GM08714 (cell line): ENCODE data around the gene P2RY6.
"Not testable (repeated sequence)": the region's sequence is repeated elsewhere in the genome, so short reads cannot be mapped to it uniquely, and the experiment has no call there.

Experiments
- H3K4me3 ChIP-seq: fragments of 200-500 bp; sonication (Bioruptor generic); 2 replicates; pipeline ENCODE4 v1.5.1; 2014; ENCODE audit warnings: mild to moderate bottlenecking, low read length, inconsistent platforms
- ZNF274 ChIP-seq: IDR thresholded peaks from 2 replicates; pipeline ENCODE4 v1.6.1; 2012; ENCODE audit warnings: mild to moderate bottlenecking, low read depth, low read length

Gene P2RY6

DNA sequence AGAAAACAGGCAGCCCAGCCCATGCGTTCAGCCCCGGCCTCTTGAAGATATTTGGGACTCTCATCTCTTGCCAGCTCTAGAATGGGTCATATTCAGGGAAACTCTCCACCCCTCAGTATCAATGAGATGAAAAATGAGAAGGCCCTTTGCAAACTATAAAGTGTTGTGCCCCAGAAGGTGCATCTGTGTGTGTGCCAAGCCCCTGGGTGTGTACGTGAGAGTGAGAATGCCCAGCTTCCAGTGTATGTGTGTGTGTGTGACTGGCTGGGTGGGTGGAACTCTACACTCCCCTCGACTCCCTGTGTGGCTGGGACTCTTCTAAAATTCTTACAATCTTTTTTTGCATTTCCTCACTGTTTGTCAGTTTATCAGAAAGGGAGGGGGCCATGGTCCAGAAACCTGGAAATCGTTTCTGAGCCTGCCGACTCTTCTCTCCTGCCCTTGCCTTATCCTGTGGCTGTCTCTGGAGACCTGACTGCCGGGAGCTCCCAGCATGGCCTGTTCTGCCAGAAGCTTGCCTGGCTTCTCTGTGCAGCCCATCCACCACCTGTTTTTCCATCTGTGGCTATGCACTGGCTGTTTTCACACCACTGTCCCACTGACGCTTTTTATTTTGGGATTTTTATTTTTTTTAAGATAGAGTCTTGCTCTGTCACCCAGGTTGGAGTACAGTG is 1.2 kb downstream of the P2RY6 start:
- TF ChIP-seq ZNF274, result no peak
- no peak overlapping the region for H3K4me3 ChIP-seq

DNA sequence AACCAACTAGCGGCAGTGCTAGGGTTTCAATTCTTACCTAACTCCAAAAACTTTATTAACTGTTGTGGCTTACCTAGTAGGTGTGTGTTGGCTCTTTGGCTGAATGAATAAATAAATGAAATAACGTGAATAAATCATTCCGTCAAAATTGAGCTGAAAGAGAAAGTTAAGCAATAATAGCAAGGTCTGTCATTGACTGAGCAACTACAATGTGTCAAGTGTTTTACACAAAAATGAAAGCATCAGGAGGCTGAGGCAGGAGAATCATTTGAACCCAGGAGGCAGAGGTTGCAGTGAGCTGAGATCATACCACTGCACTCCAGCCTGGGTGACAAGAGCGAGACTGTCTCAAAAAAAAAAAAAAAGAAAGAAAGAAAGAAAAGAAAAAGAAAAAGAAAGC is 2.1 kb downstream of the P2RY6 start:
- not testable (repeated sequence) for H3K4me3 ChIP-seq

DNA sequence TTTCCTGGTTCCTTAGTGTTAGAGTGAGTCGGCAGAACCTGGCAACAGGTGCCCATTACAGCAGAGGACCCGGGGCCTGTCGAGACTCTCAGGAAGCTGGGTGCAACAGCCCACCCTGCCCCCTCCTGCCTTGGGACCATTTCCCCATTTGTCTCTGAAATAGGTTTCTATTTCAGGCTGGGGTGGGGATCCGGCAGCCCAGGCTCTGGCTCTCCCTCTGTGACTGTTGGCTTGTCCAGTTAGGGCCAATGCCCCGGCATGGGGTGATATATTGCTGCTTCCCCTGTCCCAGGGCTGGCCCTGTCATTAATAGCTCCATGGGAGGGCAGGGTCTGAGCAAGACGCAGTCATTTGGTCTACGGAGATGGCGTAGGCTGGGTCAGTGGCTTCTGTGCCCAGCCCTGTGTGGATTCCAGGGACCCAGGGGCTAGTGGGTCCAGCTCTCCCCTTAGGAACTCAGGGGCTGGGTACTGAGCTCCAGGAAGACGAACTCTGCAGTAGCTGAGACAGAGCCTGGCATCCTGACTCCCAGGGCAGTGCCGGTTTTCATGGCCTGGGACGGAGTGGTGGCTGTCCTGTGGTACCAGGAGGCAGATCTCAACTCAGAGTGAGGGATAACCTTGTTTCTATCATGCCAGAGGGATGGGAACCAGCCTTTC is 2.7 kb downstream of the P2RY6 start:
- no peak overlapping the region for H3K4me3 ChIP-seq
- no peak for TF ChIP-seq ZNF274

DNA sequence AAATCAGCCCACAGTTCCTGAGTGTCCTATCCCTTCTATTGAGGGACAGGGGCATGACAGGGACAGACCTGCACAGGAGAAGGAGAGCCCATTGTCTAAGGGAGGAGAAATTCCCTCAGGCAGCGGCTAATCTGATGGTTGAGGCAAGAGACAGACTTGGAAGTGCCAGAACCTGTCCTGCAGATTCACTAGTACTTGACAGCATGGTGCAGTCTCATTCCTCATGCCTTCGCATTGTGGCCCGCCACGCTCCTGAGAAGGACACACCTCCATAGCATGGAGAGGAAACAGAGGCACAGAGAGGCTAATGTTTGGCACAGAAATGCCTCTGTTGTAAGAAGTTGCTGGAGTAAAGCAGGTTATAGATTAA is 3.2 kb downstream of the P2RY6 start:
- TF ChIP-seq ZNF274, result no peak
- H3K4me3 ChIP-seq, result no peak overlapping the region

DNA sequence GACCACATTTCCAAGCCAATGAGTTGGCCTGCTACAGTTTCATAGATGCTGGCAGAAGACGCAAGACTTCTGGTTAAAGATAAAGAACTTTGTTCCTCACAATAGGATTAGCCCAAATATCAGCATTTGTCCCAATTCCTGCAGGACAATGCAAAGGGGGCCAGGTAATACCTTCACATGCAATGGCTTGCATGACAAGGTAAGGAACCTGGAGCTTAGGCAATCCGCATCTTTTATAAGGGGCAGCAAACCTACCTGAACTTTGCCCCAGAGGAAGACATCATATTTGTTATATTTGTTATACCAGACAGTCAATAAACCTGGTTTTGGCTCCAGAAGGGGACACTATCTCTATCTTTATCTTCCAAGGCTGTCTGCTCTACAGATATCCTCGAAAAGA is 5.3 kb downstream of the P2RY6 start:
- no peak for TF ChIP-seq ZNF274
- H3K4me3 ChIP-seq, result no peak overlapping the region

DNA sequence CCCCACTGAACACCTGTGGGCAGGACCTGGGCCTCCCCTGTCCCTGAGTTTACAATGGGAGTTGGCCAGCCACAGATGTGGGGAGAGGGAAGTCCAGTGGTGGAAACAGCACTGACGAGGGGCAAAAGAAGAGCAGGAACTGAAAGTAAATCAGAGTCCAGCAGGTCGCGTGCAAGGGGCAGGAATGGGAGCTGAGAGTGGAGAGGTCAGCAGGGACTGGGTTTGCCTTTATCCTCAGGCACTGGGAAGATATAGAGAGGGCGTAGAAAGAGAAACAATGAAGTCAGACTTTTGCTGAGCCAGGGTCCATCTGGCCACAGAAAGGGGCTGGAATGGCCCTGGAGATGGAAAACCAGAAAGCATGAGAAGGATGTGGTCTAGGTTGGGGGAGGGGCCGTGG is 8.5 kb downstream of the P2RY6 start:
- H3K4me3 ChIP-seq, result no peak overlapping the region
- TF ChIP-seq ZNF274, result no peak

DNA sequence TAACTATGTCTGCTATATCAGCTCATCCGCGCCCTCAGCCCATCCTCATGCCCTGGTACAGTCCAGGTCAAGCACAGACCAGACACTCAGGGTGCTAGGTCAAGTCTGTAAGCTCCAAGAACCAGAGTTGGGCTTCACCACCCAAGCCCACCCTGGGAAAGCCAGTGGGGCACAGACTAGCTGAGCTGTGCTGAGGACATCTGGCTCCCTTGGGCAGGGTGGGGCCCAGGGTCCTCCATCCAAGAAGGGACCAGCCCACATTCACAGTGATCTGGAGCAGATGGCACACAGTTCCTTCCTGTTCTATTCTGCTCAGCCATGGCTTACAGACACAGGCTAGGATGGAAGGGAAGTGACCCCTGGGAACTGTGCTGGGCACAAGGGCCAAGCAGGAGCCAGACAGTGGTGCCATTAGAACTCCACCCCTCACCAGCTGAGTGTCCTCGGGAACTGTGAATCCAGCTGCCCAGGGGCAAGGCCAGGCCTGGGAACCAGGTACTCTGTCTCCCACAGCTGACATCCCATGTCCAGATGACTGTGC is 9.1 kb downstream of the P2RY6 start:
- H3K4me3 ChIP-seq, result no peak overlapping the region
- no peak for TF ChIP-seq ZNF274

DNA sequence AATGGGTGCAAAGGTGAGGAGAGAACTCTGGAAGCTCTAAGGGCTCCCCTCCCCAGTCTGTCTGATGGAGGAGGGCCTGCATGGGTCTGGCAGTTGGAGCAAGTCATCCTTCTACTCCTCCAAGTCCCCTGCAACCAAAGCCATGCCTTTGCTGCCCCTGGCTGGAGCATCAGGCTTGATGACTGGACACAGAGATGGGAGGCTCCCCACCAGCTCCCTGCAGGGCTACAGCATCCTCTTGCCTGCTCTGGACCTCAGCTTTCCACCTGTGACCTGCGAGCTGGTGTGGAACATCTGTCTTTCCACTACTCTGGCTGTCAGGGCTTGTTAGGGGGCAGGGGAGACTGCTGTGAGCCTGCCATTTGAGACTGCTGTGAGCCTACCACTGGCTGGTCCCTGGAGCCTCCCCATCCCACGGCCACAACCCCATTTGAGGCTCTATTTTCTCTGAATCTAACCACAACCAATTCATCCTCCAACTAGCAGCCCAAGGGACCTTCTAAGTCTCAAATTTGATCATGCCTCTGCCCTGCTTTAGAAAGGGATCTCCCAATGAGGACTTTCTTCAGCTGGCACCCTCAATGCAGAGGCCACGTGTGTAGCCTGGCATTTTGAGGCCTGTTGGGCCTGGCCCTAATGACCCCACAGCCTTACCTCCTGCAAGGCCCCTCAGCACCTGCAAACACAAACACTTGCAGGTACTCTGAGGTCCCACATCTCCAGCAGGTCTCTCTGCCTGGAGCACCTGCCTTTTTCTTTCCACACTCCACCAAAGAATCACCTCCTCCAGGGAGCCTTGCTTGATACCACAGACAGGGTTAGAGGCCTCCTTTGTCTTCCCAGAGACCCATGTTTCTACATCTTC is 9.9 kb downstream of the P2RY6 start:
- no peak overlapping the region for H3K4me3 ChIP-seq
- TF ChIP-seq ZNF274, result no peak

DNA sequence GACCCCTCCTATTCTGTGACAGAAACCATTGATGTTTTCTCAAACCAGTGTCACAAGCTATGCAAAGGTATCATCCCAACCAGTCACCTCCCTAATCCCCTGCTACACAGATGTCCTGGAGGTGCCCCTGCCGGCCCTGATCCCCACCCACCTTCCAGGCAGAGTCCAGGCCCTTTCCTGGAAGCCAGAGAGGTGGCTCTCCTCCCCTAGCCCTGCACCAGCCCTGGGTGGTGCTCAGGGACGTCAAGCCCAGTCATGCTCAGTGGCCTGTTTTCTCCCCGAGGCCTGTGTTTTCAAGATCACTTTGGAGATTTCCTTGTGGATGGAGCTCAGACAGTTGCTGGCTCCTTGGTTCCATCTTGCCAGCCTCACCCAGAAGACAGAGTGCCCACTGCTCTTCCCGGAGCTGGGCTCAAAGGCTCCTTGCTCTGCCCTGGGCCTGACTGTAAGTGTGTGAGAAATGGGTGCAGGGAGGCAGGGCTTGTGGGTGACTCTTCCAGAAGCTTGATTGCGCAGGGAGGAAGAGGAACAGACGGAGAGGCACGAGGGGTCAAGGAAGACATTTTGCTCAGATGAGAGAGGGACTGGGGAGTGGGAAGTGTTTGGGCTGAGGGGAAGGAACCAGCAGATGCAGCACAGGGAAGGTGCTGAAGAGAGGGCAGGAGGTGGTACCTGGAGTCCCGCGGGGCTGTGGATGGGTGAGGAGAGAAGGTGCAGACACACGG is 11.3 kb downstream of the P2RY6 start:
- H3K4me3 ChIP-seq, result no peak overlapping the region
- TF ChIP-seq ZNF274, result no peak

DNA sequence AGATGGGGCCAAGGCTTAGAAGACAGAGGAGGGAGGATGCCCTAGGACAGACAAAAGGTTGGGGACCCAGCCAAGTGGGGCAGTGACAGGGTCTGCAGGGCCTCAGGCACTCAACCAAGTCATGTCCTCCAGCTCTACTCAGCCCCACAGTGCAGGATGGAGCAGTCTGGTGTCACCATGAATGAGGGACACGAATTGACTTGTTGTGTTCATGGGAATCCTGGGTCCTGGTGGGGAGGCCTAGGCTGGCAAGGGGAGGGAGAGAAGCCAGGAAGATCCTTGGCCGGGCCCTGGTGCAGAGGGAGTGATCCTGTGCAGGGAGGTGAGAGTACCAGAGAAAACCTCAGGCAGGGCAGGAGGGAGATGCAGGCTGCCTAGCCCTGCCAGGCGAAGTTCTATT is 12.0 kb downstream of the P2RY6 start:
- TF ChIP-seq ZNF274, result no peak

DNA sequence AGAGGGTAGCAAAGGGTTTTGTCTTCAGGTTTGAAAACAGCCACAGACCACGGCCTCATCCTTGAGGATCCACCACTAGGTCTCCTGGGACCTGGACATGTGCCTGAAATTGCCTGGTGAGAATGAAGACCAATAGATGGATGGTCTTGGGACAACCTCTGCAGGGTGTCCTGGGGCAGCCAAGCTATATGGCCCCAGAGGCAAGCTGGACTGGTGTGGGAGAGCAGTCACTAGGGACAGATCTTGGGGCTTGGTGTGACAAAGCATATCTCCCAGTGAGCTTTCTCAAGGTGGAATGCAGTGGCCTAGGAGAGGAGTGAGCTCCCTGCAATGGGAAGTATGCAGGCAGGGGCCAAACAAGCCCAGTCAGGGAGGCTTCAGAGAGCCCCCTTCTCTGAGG is 13.6 kb downstream of the P2RY6 start:
- H3K4me3 ChIP-seq, result no peak overlapping the region
- TF ChIP-seq ZNF274, result no peak

More for the DNA sequence above, 12.0 kb downstream of the P2RY6 start:
- no peak overlapping the region for H3K4me3 ChIP-seq

DNA sequence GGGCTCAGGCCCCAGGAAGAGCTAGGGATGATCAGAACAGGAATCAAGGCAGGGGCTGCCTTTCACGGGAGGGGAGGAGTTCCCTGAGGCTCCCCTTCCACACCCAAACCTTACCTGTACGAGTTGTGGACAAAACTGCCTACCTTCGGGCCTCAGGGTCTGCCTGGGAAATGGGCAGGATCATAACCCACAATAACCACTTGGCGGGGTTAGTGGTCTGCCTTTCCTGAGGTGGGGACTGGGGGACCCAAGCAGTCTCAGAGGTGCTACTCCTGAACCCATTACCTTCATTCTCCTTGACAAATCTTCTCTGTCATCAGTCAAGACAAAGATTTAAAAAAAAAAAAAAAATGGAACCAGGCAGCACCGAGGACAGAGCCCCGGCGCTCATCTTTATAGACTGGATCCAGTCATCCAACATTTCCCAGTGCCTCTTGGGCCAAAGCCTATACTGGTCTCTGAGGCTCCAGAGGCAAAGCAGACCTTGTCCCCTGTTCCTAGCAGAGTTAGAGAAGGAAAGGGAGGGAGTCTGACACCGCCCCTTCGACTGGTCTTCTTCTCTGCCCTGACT is 14.2 kb downstream of the P2RY6 start:
- no peak overlapping the region for H3K4me3 ChIP-seq
- no peak for TF ChIP-seq ZNF274

DNA sequence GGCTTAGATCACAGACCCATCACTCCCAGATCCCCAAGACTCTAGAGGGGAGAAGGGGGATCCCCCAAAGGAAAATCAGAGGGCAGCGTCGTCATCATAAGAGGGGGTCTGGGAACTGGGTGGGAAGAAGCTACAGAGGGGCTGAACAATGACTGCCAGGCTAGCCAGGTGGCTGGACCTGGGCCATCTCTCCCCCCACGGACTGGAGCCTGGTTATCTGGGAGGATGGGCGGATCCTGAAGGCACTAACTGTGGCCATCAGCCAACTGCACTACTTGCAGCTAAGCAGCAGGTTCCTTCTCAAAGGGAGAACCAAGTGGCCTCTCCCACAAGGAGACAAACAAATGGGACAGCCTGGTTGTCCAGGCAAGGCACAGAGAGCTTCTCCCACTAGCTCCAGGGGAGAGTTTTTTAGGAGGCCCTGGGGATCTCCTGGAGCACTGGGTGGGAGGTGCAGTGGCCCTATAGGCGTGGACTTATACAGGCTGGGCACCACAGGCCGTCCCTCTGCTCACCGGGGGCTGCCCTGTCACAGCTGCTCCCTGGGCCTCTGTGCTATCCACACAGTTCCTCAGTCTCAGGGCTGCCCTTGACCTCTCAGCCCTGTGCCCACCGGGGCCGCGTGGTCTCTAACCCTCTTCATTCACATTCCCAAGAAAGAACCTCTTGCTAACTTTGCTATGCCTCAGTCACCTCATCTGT is 15.4 kb downstream of the P2RY6 start:
- TF ChIP-seq ZNF274, result no peak
- H3K4me3 ChIP-seq, result no peak overlapping the region
